SH-SY5Y (cell line): ENCODE measurements around the gene FGGY.

Source experiments
- GATA2 ChIP-seq: IDR thresholded peaks from 2 replicates; pipeline ENCODE4 v1.6.1; 2011; ENCODE audit warnings: mild to moderate bottlenecking, low read depth, low read length
- GATA3 ChIP-seq: IDR thresholded peaks from 2 replicates; pipeline ENCODE4 v1.6.1; 2011; ENCODE audit warnings: low read depth, mild to moderate bottlenecking, low read length, moderate library complexity

DNA sequence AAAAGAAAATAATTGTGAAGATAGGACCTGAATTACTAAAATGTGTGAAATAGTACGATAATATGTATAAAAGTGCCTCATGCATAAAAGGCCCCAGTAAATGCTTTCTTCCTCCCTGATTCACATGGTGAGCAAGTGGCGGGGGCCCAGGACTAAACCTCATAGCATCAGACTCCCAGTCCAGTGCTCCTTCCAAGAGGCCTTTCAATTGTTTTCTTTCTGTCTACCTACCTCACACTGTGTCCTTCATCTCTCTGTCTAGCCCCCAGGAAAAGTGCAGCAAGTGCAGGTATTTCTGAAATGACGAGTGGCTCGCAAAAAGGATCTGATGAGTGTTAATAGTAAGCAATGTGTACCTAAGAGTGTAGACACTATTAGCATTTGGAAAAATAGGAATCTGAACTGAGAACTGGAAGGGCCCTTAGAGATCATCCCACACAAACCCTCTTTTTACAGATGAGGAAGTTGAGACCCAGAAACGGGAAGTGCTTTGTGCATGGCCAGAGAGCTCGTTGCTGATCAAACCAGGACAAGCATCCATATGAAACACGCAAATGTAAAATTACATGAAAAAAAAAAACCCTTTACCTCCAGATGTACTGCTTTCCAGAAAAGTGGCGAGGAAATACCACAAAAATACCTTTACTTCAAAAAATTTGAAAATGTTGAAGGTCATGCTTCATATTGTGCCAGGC is 399.7 kb downstream of the FGGY start:
- TF ChIP-seq GATA2 = no peak
- TF ChIP-seq GATA3 = no peak
